Natural killer cell (primary cell): ENCODE results near the gene FSTL4. TPM values are rescaled to one million over a fixed set of nuclear protein-coding genes. Genes with fewer than 3 reads are reported as not detected.

Source experiments
- ATAC-seq, 3 donors: fragments of 150-1000 bp in 2 of 3; fragments of 200-7000 bp in 1 of 3; cut with Tn5 transposase; 1 replicate in 1 of 3; 2 replicates in 2 of 3; pipeline ENCODE4 v1.10.0; 2021; ENCODE audit warnings: mild to moderate bottlenecking in 2 of 3, moderate library complexity in 2 of 3
- DNase-seq, 2 donors: peaks; one replicate each; pipeline versions ENCODE4 v3.0.0 to v3.0.0-alpha.2; 2013 to 2021; ENCODE audit warnings: mixed read lengths in 1 of 2
- H3K27ac ChIP-seq: one replicate; pipeline ENCODE4 v1.5.1; 2013; ENCODE audit warnings: mild to moderate bottlenecking, low read length
- H3K27me3 ChIP-seq: one replicate; pipeline ENCODE4 v1.6.1; 2013; ENCODE audit warnings: low read length; ENCODE audit not compliant: control insufficient read depth, insufficient read depth
- H3K36me3 ChIP-seq: one replicate; pipeline ENCODE4 v1.6.1; 2013; ENCODE audit warnings: low read length; ENCODE audit not compliant: control insufficient read depth, insufficient read depth
- H3K4me1 ChIP-seq: one replicate; pipeline ENCODE4 v1.6.1; 2013; ENCODE audit warnings: low read length; ENCODE audit not compliant: control insufficient read depth, insufficient read depth
- H3K4me3 ChIP-seq: one replicate; pipeline ENCODE4 v1.5.1; 2013; ENCODE audit warnings: low read length
- H3K9me3 ChIP-seq: one replicate; pipeline ENCODE4 v1.6.1; 2013; ENCODE audit warnings: low read length; ENCODE audit not compliant: control insufficient read depth, insufficient read depth
- H3K27ac Mint-ChIP-seq, 2 donors: one replicate each; pipeline ENCODE4 v1.8.0; 2022; ENCODE audit warnings: mild to moderate bottlenecking in 2 of 2, mixed read lengths in 2 of 2, moderate library complexity in 1 of 2
- H3K27me3 Mint-ChIP-seq, 2 donors: one replicate each; pipeline ENCODE4 v1.8.0; 2022; ENCODE audit warnings: low read depth in 2 of 2, mixed read lengths in 2 of 2
- H3K36me3 Mint-ChIP-seq: one replicate; pipeline ENCODE4 v1.8.0; 2022; ENCODE audit warnings: mixed read lengths
- H3K4me1 Mint-ChIP-seq, 2 donors: one replicate each; pipeline ENCODE4 v1.8.0; 2022; ENCODE audit warnings: mixed read lengths in 2 of 2
- H3K4me3 Mint-ChIP-seq: one replicate; pipeline ENCODE4 v1.8.0; 2022; ENCODE audit warnings: mild to moderate bottlenecking, moderate library complexity, mixed read lengths
- H3K9me3 Mint-ChIP-seq, 2 donors: one replicate each; pipeline ENCODE4 v1.8.0; 2022; ENCODE audit warnings: mixed read lengths in 2 of 2
- WGBS: methylation state at CpG from one replicate; pipeline ENCODE4 v1.1.7; 2013; ENCODE audit warnings: missing lambda C conversion rate; ENCODE audit not compliant: insufficient coverage; 5-methylcytosine and 5-hydroxymethylcytosine counted together
- intact Hi-C: fragments of 100-400 bp; cut with micrococcal nuclease; formaldehyde crosslinking; loops from one replicate; pipeline ENCODE4 v1.14.2; 2022
- total RNA-seq, 4 donors: library from RNA; stranded (reverse); fragments of 120-200 nt in 1 of 4; gene quantifications; one replicate each; pipeline versions ENCODE4 v1.2.3 to v1.2.4, GENCODE V29; 2013 to 2022
- TF ChIP-seq, protein P1 (sequence below): fragments of 200-600 bp; IDR thresholded peaks from one replicate; pipeline ENCODE4 v1.8.0; 2022; ENCODE audit warnings: antibody characterized with exemption

The FSTL4 gene
- total RNA-seq, 3 donors from 2014 or later (not counting 1 experiment from before 2014, with no cell fraction given): 0.11 to 0.75 (median 0.55) TPM

DNA sequence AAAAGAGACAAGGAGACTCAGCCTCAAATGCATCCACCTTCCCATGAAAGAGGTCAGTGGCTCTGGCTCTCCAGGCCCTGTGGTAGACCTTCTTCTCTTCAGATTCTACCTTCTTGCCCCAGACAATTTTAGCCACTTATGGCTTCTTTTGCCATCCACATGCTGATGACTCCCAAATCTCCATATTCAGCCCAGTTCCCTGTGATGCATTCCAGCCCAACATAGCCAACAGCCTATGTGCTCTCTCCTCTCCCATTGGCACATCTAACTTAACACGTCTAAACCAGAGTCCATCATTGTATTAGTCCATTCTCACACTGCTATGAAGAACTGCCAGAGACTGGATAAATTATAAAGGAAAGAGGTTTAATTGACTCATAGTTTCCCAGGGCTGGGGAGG lies 108.8 kb downstream of the FSTL4 start:
- intact Hi-C loops: no loop called here
- no peaks in the 10 kb centered on the region for H3K4me1 ChIP-seq
- 80% methylated on average over 1 of the region's 1 CpG for WGBS
- no peak for ATAC-seq
- H3K9me3 ChIP-seq: no peaks in the 10 kb centered on the region
- no peaks in the 10 kb centered on the region for H3K36me3 Mint-ChIP-seq
- H3K27me3 ChIP-seq: no peaks in the 10 kb centered on the region
- no peaks in the 10 kb centered on the region for H3K9me3 Mint-ChIP-seq
- TF ChIP-seq, protein P1, sequence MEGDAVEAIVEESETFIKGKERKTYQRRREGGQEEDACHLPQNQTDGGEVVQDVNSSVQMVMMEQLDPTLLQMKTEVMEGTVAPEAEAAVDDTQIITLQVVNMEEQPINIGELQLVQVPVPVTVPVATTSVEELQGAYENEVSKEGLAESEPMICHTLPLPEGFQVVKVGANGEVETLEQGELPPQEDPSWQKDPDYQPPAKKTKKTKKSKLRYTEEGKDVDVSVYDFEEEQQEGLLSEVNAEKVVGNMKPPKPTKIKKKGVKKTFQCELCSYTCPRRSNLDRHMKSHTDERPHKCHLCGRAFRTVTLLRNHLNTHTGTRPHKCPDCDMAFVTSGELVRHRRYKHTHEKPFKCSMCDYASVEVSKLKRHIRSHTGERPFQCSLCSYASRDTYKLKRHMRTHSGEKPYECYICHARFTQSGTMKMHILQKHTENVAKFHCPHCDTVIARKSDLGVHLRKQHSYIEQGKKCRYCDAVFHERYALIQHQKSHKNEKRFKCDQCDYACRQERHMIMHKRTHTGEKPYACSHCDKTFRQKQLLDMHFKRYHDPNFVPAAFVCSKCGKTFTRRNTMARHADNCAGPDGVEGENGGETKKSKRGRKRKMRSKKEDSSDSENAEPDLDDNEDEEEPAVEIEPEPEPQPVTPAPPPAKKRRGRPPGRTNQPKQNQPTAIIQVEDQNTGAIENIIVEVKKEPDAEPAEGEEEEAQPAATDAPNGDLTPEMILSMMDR: no peak
- no peaks in the 10 kb centered on the region for H3K4me1 Mint-ChIP-seq
- no peak for DNase-seq
- no peak overlapping the region for H3K4me3 ChIP-seq
- H3K27ac Mint-ChIP-seq: no peak overlapping the region
- no peaks in the 10 kb centered on the region for H3K36me3 ChIP-seq
- no peak overlapping the region for H3K27ac ChIP-seq
- H3K27me3 Mint-ChIP-seq: peaks cover 6 to 13% of the 10 kb centered on the region in 2 donors
- no peak overlapping the region for H3K4me3 Mint-ChIP-seq

DNA sequence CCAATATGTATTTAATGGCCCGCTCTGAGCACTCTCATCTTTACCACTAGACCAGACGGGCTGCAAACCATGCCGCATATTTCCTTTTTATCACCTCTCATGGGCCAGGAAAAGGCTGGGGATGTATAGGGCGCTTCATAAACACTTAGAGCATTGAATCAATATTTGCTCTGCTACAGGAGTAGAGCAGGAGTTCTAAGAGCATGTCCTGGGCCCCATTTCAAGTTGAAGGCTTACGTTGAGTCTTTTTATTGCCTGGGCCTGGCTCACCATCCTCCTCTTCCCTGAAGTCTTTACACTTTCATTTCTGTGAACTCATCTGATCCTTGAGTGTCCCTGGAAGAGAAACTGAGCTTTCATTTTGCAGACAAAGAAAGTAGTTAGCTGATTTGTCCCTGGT lies 112.4 kb downstream of the FSTL4 start:
- H3K4me3 Mint-ChIP-seq: no peak overlapping the region
- no peak overlapping the region for H3K4me3 ChIP-seq
- 90% methylated on average over 5 of the region's 5 CpGs for WGBS
- peaks cover 6 to 16% of the 10 kb centered on the region in 2 donors for H3K27me3 Mint-ChIP-seq
- H3K9me3 Mint-ChIP-seq: no peaks in the 10 kb centered on the region
- H3K4me1 Mint-ChIP-seq: no peaks in the 10 kb centered on the region
- no peaks in the 10 kb centered on the region for H3K36me3 ChIP-seq
- TF ChIP-seq, protein P1: no peak
- no peak overlapping the region for H3K27ac Mint-ChIP-seq
- intact Hi-C loops: no loop called here
- H3K27me3 ChIP-seq: no peaks in the 10 kb centered on the region
- no peak for ATAC-seq
- no peaks in the 10 kb centered on the region for H3K36me3 Mint-ChIP-seq
- no peaks in the 10 kb centered on the region for H3K4me1 ChIP-seq
- DNase-seq: no peak
- H3K9me3 ChIP-seq: no peaks in the 10 kb centered on the region
- H3K27ac ChIP-seq: no peak overlapping the region

DNA sequence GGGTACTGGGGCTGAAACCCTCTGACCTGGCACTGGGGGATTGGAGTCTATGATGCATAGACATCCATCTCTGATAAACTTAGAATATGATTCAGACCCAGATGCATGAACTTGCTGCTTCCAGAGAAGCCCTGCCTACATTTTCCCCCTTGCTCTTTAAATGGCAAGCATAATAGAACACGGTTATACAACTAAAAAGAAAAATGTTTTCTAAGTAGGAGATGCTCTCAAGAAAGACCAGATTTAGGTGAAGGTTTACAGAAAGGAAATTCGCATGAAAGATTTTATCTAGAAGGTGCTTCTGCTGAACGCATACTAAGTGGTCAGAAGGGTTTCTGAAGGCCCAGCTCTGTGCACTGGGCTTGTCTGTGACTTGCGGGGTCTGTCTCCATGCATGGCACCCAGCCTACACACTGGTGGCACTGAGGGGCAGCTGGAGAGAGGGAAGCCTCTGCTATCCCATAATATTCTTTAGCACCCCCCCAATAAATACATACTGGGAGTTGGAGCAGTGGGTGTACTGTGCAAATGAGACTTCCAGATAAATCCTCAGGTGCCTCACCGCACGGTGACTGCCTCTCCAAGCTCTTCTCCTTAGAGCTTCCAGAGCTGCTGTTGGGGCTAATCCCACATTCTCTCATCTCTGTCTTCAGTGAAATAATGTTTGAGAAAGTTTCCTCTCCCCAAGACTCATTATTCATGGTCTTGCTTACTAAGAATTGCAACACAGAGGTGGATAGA lies 114.6 kb downstream of the FSTL4 start:
- no peak overlapping the region for H3K27ac ChIP-seq
- Mint-ChIP-seq H3K4me3 (no peak overlapping the region), H3K36me3 (no peaks in the 10 kb centered on the region), H3K27me3 (peaks cover 6 to 8% of the 10 kb centered on the region in 2 donors), H3K27ac (no peak overlapping the region), H3K4me1 (no peaks in the 10 kb centered on the region), H3K9me3 (no peaks in the 10 kb centered on the region)
- WGBS: 76% methylated on average over 6 of the region's 6 CpGs
- no peaks in the 10 kb centered on the region for H3K9me3 ChIP-seq
- no peaks in the 10 kb centered on the region for H3K4me1 ChIP-seq
- ATAC-seq (no peak), DNase-seq (no peak)
- intact Hi-C loops: no loop called here
- no peaks in the 10 kb centered on the region for H3K27me3 ChIP-seq
- TF ChIP-seq, protein P1: no peak
- H3K36me3 ChIP-seq: no peaks in the 10 kb centered on the region
- no peak overlapping the region for H3K4me3 ChIP-seq

DNA sequence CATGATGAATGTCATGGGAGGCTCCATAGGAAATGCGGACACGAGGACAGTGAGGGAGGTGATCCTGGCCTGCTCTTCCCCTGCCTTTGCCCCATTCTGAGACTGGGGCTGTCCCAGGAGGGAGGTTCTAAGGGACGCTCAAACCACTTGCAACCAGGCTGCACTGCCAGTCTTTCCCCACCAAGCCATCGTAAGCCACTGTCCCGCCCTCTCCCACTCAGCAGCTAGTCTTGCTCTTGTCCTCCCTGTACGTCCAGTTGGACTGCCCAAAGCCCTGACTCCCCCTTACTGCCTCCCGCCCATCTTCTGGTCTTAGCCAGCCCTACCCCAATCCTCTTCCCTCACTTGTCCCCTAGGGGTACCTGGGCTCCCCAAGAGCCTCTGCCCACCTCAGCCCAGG lies 115.7 kb downstream of the FSTL4 start:
- H3K4me1 ChIP-seq: no peaks in the 10 kb centered on the region
- TF ChIP-seq, protein P1: no peak
- no peak overlapping the region for H3K27ac ChIP-seq
- no peak for ATAC-seq
- 92% methylated on average over 7 of the region's 7 CpGs for WGBS
- no peaks in the 10 kb centered on the region for H3K9me3 ChIP-seq
- intact Hi-C loops: no loop called here
- no peaks in the 10 kb centered on the region for H3K4me1 Mint-ChIP-seq
- H3K4me3 ChIP-seq: no peak overlapping the region
- no peaks in the 10 kb centered on the region for H3K9me3 Mint-ChIP-seq
- no peak overlapping the region for H3K27ac Mint-ChIP-seq
- no peak for DNase-seq
- no peaks in the 10 kb centered on the region for H3K36me3 ChIP-seq
- peaks cover 1 to 6% of the 10 kb centered on the region in 2 donors for H3K27me3 Mint-ChIP-seq
- no peaks in the 10 kb centered on the region for H3K27me3 ChIP-seq
- no peak overlapping the region for H3K4me3 Mint-ChIP-seq
- no peaks in the 10 kb centered on the region for H3K36me3 Mint-ChIP-seq
